ENCODE data around the gene PRG2. TPM values are rescaled to one million over a fixed set of nuclear protein-coding genes. Genes with fewer than 3 reads are reported as not detected.

PRG2 gene, protein sequence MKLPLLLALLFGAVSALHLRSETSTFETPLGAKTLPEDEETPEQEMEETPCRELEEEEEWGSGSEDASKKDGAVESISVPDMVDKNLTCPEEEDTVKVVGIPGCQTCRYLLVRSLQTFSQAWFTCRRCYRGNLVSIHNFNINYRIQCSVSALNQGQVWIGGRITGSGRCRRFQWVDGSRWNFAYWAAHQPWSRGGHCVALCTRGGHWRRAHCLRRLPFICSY
- 0.11 and 0.26 TPM in 2 replicates for total RNA-seq

DNA sequence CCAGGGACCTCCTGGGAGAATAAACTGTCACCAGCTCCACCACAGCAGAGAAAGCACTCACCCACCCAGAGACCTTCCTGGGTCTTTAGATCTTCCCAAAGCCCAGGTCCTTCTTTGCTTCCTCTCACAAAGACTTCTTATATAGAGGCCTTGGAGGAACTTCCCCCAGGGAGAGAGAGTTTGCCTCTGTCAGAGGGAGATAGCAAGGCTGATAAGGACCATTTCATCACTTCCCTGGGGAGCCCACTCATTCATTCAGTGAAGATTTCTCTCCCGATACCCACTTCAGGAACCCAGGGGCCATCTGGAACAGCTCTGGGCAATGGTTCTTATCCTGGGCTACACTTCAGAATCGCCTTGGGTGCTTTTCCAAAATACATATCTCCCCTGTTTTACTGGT, at the start of gene PRG2:
Gene PRG2 (minus strand): TSS at position 116 of the 400 bp plus-strand sequence. CDS start 706 bp downstream, outside the sequence.

DNA sequence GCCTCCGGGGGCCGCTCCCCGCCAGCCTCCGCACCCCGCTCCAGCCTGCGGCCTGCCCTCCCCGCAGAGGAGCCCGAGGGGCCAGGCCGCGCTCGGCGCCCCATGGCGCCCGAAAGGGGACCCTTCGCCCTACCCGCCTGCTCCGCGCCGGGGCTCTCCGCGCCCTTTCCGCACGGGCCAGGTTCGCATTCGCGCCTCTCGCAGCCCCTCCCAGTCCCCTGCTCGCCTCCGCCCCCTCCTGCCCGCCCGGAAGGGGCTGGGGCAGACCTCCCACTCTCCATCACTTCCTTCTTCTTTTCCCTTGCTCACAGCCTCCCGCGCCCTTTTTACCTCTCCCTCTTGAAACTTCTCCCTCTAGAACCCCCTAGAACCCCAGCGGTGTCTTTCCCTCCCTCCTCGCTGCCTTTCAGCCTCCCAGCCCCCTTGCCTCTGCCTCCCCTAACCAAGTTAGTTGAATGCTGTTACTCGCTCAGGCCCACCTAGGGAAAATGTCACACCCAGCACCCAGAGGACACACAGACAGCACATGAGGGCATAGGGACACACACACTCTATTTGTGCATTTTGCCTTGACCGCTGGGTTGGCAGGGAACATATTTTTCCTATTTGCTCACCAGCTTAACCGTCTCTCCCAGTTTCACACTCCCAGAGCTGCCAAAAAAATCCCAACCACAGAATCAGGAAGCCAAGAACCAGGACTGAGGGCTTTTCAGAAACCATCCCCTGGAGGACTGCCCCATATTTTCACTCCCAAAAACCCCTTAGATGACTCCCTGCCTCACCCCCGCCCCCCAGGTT, 36.7 kb upstream of the PRG2 start, which contains the start of gene SLC43A3:
Gene SLC43A3 (minus strand): TSS at position 193 of the 798 bp plus-strand sequence. CDS start 949 bp downstream, outside the sequence.

DNA sequence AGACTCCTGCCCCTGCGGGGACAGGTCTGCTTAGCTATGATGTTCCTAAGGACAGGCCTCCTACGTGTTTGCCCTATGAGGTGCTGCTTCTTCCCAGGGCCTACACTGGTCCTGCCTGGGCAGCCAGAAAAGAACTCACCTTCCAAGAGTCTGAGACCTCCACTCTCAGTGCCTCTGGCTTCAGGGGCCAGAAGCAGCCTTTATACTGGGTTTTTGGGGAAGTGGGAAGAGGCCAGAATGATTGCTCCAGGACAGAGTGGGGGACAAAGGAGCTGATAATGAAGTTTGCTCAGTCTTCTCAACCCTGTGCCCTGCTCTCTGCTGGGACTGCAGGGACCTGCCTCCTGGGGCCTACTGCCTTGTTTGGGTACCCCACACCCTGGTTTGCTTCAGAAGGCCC, 9.5 kb downstream of the PRG2 start, which contains the start of gene PRG3:
Gene PRG3 (minus strand): TSS at position 176 of the 400 bp plus-strand sequence. CDS start 442 bp downstream, outside the sequence.

DNA sequence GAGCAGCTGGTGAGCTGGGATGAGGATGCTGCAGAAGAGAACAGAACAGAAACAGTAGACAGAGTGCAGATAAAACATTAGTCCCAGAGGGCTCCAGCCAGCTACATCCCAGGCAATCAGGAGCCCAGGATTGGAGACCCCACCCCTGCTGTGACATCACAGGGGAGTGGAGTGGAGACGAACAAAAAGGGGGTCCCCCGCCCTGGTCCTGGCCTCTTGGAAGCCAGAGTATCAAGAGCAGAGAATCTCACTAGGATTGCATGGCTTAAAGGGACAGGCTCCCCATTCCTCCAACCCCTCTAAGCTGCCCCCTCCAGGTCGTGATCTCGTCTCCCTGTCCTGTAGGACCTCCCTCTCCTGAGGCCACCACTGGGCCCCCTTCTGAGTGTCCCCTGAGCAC, 52.3 kb downstream of the PRG2 start, which contains the start of gene P2RX3:
Gene P2RX3 (plus strand): TSS at position 211 of the 400 bp plus-strand sequence. CDS start 199 bp downstream, outside the sequence.

Other genes starting within 250 kb of the PRG2 start
- under 0.01 TPM in 2 replicates for gene LRRC55, start 208.7 kb downstream of the PRG2 start, total RNA-seq
- gene APLNR, start 153.4 kb downstream of the PRG2 start, total RNA-seq = under 0.01 TPM in 1 of 2 replicates, not detected in the other
- gene TNKS1BP1, start 65.7 kb downstream of the PRG2 start, total RNA-seq = 45.7 and 47.4 TPM in 2 replicates
- gene SSRP1, start 54.8 kb downstream of the PRG2 start, total RNA-seq = 38.7 and 62.8 TPM in 2 replicates
- gene P2RX3, start 52.3 kb downstream of the PRG2 start, total RNA-seq = not detected in 2 replicates
- gene PRG3, start 9.5 kb downstream of the PRG2 start, total RNA-seq = not detected in 2 replicates
- 15.4 and 15.6 TPM in 2 replicates for gene SLC43A3, start 36.5 kb upstream of the PRG2 start, total RNA-seq
- gene RTN4RL2, start 69.9 kb upstream of the PRG2 start, total RNA-seq = 0.11 TPM in 1 of 2 replicates, not detected in the other
- gene SLC43A1, start 125.1 kb upstream of the PRG2 start, total RNA-seq = 13.5 and 22.3 TPM in 2 replicates
- 33.8 and 35.8 TPM in 2 replicates for gene TIMM10, start 140.1 kb upstream of the PRG2 start, total RNA-seq
- not detected in 2 replicates for gene SMTNL1, start 146.9 kb upstream of the PRG2 start, total RNA-seq
- gene UBE2L6, start 177.0 kb upstream of the PRG2 start, total RNA-seq = 32.1 and 39.1 TPM in 2 replicates
- gene SERPING1, start 207.0 kb upstream of the PRG2 start, total RNA-seq = not detected in 2 replicates

All from dermis lymphatic vessel endothelial cell (primary cell).